ENCODE data around the gene GPR160.

GPR160 gene

GRCh38 chr3:170033489-170033888 lies 4.3 kb upstream of the GPR160 start:
- DNase-seq = peak; percentile 26

- DNase-seq = peak; percentile 38
Measured at GRCh38 chr3:170038434-170039110, 777 bp downstream of the GPR160 start.

DNA sequence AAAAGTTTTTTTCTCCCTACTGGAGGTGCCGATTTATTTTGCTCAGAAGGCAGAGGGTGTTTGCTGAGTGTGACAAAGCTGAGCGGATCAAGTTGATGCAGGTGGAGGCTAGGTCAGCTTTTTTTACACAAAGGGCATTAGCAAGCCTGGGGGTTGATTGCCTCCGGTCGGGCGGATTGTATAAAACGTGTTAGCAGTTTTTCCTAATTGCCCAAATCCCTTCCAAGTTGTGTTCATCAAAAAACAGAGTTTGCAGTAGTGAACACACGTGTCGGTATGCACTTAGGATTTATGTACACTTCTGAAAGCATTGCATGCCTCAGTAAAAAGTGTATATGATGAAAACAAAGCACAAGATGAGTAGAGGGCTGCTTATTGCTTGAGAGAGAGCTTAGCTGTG lies 2.6 kb downstream of the GPR160 start:
- DNase-seq = no peak

DNA sequence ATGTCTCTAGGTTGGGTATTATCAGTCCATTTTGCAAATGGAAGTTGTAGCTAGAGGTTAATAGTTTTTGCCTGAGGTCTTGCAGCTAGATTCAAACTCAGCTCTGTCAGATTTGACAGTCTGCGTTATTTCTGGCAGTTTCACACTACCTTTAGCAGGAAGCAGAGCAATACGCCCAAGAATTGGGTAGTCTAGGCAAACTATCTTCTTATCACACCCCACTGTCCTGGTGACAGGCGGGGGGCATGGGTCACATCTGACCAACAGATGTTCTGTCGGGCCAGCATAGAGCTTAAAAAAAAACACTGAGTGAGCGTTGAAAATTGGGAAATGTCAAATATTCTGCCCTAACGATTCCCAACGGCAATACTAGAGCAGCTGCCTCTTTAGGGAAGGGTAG lies 5.7 kb downstream of the GPR160 start:
- DNase-seq = no peak

DNA sequence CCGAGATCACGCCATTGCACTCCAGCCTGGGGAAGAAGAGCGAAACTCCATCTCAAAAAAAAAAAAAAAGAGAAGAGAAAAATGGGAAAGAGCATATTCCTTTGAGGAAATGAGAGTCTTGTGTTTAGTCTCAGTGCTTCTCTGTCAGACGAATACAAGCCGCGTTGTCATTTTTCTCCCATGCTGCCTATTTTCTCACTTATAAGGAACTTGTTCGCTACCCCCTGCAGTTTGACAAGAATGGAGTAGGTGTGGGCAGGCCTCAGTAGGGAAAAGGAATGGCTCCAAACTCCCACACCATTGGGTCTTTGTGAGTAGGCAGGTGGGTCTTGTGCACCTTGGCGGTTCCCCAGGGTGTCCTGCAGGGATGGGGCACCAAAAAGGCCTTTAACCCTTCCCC lies 6.5 kb downstream of the GPR160 start:
- no peak for DNase-seq

GRCh38 chr3:170044795-170045244 lies 7.0 kb downstream of the GPR160 start:
- DNase-seq = no peak

GRCh38 chr3:170046269-170047132 lies 8.7 kb downstream of the GPR160 start:
- DNase-seq = no peak

- DNase-seq = no peak
Measured at GRCh38 chr3:170047133-170047404, 9.3 kb downstream of the GPR160 start.

DNA sequence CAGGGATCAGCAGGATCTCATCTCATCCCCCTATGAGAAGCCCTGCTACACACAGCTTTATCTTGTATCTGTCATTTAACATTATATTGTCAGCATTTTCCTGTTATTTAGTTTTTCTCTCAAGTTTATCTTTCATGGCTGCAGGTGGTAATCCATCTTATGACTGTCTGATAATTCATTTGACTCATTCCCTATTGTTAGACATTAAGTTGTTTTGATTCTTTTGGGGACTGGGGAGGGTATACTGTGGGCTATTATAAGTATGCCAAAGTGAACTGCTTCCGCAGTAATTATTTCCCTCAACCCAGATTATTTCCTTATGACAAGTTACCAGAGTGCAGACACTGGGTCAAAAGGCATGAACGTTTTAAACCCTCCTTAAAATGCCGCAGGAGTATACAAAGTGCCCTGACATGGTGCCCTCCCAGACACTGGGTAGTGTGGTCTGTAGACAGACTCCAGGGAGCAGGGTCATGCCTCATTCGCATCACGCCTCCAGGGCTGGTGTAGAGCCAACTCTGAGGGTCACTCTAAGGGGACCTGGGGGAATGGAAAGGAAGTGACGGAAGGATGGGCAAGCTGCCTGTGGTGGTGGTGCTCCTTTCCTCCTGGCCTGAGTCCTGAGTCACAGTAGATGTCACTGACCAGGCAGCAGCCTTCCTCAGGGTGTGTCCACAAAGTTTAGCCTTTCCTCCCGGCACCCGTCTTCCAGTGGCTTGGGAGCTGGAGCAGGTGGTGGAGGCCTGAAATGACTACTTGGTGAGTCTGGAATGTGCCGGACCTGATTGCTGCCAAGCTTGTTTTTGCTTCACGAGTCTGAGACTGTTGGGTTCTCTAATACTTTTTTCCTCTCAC lies 11.6 kb downstream of the GPR160 start:
- DNase-seq = no peak

DNA sequence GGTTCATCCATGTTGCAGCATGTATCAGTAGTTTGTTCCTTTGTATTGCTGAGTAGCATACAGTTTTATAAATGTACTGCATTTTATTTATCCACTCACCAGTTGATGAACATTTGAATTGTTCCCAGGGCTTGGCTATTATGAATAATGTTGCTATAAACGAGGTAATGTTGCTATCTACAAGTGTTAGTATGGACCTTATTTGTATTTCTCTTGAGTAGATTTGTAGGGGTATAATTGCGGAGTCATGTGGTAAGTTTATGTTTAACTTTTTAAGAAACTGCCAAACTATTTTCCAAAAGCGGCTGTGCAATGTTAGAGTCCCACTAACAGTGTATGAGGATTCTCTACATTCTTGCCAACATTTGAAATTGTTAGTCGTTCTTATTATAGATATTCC lies 13.0 kb downstream of the GPR160 start:
- DNase-seq = no peak

DNA sequence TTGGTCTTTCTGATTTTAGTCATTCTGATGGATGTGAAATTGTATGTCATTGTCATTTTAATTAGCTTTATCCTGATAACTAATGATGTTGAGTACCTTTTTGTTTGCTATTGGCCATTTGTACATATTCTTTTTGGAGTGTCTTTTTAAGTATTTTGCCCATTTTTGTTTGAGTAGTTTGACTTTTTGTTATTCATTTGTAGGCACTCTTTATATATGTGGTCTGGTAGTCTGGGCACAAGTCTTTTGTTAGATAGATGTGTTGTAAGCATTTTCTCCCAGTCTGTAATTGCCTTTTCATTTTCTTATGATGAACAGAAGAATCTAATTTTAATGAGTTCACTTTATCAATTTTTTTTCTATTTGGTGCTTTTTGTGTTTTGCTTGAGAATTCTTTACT lies 14.6 kb downstream of the GPR160 start:
- DNase-seq = no peak

- no peak for DNase-seq
Measured at GRCh38 chr3:170054204-170054603, 16.4 kb downstream of the GPR160 start.

DNA sequence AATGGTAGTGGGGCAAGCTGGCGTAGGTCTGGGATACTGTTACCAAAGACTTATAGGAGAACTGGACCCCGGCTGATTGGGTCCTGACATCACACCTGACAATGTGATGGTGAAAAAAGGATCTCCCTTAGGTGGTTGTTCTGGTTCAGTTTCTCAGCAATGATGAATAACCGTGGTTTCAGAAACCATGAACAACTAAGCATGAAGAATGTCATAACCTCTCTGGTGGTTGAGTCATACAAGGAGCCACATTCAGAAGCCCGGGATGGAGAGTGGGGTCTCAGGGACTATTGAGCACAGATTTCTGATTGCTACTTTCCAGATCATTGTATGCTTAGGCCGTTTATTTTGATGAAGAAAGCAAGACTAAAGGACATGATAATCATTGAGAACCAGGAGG lies 17.4 kb downstream of the GPR160 start:
- DNase-seq = no peak

DNA sequence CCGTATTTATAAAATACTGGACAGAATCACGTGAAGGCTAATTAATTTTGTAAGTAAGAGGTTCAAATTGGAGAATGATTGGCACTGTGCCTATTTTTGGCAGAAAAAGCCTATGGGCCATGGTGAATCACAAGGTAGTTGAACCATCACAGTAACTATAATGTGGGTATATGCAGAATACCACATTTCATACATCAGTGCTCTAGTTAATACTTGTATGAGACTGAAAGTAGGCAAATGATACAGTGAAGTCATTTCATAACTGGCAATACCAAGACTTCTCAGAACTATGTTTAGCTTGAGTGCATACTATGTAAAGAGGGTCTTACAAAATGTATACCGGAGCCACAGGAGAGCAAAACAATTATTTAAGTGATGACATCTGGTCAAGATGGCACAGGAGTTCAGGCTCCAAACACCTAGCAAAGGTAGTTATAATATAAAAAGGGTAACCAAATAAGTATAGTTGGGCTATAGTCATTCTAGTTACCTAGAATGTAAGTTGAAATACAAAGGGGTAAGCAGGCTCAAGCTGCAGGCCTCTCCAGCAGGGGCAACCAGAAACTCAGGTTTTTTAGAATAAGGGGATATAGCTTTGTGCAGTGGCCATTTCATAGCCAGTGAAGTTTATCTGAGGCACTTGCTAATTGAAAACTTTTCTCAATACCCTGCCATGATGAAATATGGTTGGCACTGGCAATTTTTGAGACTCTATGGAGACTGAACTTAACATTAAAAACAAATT lies 19.1 kb downstream of the GPR160 start:
- no peak for DNase-seq

DNA sequence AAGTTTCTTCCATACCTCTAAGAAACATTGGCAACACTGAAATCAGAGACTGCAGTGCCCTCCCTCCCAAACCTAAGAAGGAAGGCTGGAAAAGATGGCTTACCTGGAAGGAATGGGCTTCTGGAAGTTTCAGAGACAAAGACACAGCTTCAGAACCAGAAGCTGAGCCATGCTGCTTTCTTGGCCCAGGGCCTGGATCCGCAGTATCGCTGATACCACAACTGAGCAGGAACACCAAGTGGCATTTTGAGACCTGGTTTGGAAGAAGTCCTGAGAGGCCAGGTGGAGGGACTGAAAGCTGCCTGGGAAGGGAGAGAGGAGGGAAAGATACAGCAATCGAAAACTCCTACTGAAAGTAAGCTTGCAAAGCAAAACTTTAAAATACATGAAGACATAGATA lies 19.8 kb downstream of the GPR160 start:
- no peak for DNase-seq

DNA sequence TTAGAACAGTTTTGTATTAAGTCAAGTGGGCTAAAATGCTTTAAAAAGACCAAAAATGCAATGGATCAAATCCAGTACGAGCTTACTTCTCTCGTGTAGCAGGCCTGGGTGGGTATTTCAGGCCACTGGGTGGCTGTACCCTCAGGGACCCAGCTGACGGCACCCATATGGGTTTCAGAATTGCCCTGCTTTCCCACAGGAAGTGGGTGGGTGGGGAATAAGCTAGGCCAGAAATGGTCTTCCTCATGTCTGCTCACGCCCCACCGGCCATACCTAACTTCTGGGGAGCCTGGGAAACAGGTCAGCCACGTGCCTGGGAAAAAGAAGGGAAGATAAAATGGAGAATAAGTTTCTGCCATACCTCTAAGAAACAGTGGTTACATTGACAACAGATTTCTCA lies 20.3 kb downstream of the GPR160 start:
- DNase-seq = no peak

DNA sequence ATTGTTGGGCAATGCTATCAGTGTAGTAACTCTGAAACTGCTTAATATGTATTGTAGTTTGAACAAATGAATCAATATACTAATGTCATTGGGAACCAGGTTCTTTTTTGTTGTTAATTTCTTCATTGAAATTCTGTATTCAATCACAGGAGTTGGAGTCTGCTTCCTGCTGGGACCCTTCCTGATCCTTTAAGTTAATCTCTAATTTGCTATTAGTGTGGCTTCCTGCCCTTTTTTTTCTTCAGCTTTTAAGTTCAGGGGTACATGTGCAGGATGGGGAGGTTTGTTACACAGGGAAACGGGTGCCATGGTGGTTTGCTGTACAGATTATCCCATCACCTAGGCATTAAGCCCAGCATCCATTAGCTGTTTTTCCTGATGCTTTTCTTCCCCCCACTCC lies 21.7 kb downstream of the GPR160 start:
- DNase-seq = no peak

- no peak for DNase-seq
Measured at GRCh38 chr3:170062068-170062467, 24.3 kb downstream of the GPR160 start.

DNA sequence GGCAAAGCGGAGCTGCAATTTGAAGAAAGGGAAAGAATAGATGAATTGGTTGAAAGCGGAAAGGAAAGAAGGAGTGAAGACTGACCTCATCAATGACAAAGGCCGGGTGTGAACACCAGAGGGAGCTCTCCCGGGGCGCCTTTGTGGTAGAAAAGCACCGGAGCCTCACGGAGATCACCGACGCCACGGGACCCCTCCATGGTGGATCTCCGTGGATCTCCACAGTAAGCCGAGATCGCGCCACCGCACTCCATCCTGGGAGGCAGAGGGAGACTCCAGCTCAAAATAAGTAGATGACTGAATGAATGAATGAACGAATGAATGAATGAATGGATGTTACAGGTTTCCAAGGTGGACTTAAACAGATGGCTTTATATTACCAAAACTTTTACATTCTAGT lies 25.0 kb downstream of the GPR160 start:
- DNase-seq = no peak

DNA sequence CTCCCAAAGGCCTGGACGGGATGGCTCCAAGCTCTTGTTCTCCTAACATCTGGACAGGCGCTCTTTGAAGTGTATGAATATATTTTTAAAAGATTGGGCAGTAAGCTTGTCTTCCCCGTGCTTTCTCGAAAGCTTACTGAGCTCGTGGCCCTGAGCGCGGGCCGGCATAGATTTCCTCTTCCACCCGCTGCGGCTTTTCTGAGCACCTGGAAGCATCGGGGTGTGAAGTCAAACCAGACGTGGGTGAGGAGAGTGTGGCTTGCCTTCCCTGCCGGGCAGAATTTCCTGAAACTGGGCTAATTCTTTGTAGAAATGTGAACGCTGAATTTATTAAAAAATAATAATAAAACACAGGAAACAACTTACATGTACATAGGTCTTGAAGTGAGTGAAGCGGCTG lies 25.9 kb downstream of the GPR160 start:
- DNase-seq = no peak

- no peak for DNase-seq
Measured at GRCh38 chr3:170064108-170064507, 26.3 kb downstream of the GPR160 start.

DNA sequence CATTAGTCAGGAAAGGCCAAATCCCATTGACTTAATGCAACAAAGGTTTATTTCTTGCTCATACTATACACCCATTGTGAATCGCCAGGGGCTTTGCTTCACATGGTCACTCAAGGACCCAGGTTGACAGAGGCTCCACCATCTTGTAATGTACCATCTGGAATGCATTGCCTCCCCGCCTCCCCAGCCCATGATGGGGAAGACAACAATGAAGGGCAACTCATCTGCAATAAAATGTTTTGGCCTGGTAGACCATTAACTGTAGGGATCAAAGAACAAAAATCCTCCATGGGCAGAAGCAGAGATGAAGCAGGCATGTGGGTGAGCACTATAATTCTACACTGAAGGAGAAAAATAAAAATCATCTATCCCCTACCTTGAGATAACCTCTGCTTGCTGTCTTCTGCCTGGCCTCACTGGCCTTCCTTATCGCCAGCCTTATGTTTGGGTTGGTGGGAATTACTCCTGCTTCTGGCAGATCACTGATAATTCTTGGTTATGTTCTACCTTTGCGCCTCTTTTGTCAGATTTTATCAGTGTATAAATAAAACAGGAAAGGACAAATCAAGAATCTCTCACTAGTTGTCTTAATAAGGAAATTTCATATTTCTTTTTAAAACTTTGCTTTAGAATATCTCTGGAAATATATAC lies 37.8 kb downstream of the GPR160 start:
- no peak for DNase-seq

Data from activated CD8-positive, alpha-beta memory T cell treated with anti-CD3 and anti-CD28 coated beads, Interleukin-2, amount 50 U/mL, for 4 hours (primary cell).